Inferior parietal cortex (tissue), 1 donor: ENCODE data around the gene SLC2A9.

Source experiments
- DNase-seq: peaks from one replicate; pipeline ENCODE4 v3.0.0-alpha.2; 2016; ENCODE audit errors: extremely low spot score

SLC2A9 gene

DNA sequence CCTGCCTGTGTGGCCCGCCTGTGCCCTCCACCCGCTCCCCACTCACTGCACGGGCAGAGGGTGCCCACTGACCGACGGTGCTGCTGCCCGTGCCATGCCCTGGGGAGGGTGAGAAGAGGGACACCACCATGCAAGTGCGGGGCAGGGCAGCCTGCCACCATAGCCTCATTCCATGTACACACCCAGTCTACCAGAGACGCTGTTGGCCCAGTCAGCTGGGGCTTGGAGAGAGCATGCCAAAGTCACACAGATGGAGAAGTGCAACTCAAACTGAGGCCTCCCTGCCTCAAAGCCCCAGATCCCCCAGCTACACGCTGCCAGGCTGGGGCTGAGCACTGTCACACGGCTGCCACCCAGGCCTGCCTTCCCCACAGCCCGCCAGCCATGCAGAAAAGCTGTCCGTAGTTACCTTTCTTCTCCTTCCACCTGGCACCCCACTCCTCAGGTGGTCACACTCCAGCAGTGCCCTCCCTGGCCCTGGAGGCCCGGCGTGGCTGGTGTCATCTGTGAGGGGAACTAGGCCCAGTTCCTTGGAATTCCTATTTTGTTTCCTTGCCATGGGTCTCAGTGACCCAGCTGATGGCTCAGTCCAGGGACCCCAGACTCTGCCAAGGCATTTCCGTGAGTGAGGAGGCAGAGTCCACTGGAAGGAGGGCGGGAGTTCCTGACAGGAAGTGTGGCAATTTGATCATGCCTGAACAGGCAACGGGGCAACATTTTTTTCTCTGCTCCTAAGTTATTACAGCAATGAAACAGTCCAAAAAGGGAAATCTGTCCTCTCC lies at the start of gene SLC2A9:
Gene SLC2A9 (minus strand): TSS at position 627 of the 782 bp plus-strand sequence. CDS start 68 bp downstream, at position 559.
- no peak for DNase-seq

DNA sequence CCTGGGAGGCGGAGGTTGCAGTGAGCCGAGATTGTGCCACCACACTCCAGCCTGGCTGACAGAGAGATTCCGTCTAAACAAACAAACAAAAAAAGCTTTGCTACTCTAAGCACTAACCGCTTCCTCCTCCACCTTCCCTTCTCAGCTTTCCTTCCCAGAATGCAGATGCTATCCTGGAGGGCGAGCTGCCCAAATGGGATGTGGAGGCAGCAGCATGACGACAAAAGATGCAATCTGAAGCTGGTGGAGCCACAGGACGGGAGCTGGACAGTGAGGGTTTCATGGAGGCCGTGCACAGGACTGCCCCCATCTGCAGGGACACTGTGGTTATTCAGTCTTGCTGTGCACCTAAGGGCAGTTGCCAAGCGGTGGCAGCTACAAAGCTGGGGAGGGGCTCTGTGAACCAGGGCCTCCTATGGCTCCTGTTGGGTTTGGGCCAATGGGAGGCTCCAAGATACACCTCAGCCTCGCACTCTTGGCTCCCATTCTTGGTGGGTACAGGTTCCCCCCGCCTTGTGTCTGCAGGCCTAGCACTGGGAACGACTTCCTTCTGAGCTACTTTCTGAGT lies 47.9 kb upstream of the SLC2A9 start:
- DNase-seq, result no peak

DNA sequence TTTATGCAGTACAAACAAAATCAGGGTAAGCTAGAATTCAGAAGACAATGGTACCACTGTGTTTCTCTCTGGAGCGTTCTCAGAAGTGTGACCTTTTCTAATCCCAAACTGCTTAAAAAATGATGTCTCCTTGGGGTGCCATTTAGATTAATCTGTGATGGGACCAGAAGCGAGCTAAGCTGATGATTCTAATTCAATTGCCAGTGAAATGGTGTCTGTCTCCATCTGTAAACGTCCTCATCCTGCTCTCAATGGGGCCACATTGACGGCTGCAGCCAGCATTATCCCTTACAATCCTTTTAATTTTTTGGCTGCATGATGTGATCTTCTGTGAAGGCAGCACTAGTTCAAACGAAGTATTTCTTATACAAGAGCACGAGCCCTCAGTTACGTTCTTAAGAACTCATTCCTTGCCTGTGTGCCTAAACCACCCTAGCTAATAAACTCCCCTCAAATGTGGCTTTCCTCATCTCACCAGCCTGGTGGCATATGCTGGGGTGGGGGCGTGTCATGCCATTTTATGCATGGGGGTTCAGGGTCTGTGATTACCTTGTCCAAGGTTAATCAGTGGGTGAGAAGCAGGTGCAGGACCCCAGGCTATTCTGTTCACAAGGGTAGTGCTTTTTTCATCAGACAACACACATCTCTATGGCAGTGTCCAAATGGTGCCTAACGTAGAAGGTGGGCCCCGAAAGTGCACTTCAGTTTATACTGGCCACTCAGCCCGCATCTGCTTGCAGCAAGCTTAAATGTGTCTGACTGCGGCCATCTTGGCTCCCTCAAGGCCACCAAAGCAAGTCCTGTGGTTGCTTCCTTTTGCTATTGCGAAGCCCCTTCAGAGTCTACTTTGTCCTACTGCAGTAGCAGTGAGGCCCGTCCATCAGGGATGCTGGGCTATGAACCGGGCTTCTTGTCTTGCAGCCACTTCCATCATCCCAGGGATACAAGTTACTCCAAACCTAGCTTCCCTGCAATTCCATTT lies 45.7 kb upstream of the SLC2A9 start:
- no peak for DNase-seq

DNA sequence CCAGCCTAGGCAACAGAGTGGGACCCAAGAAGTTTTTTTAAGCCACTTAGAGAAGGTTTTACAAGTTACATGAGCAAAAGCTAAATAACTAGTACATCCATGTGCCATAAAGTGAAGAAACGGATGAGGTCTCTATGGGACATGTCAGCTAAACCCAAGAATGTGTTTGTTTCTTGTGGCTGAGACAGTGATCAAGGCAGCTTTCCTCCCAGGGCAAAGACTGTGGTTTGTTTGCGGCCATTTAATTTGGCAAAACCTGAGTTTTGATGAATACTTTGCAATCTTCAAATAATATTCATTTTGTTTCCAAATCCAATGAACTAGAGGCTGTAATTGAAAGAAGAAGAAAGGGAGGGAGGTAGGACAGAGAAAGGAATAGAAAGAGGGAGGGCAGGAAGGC lies 44.9 kb upstream of the SLC2A9 start:
- DNase-seq, result no peak

DNA sequence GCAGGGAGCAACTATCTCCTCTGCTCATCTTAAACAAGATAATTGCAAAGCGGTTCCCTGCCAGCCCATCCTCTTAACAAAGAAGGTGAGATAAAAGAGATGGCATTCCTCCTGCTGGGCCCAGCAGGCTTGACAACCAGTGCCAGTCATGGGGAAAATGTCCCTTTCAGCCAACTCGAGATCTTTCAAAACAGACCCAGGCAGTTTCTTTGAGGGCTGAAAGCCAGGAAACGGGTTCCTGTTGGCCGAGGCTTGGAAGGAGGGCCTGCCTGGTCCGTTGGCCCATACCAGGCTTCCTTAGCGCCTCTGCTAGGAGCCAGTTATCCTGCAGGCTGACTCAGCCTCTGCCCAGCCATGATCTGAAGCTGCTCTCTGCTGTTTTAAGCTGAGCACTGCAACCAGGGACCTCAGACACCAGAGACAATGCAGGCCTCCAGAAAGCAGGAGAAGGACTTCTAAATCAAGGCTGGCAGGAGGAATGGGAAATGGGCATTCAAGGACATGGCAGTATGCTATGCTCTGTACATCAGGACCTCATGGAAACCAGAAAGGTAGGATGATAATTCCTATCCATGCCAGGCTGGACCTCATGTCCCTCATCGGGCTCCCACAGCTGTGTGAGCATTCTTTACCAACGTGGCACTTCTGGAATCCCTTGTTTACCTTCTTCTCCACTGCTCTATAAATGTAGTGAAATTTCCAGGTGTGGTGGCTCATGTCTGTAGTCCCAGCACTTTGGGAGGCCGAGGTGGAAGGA lies 42.4 kb upstream of the SLC2A9 start:
- peak; percentile 82 for DNase-seq

DNA sequence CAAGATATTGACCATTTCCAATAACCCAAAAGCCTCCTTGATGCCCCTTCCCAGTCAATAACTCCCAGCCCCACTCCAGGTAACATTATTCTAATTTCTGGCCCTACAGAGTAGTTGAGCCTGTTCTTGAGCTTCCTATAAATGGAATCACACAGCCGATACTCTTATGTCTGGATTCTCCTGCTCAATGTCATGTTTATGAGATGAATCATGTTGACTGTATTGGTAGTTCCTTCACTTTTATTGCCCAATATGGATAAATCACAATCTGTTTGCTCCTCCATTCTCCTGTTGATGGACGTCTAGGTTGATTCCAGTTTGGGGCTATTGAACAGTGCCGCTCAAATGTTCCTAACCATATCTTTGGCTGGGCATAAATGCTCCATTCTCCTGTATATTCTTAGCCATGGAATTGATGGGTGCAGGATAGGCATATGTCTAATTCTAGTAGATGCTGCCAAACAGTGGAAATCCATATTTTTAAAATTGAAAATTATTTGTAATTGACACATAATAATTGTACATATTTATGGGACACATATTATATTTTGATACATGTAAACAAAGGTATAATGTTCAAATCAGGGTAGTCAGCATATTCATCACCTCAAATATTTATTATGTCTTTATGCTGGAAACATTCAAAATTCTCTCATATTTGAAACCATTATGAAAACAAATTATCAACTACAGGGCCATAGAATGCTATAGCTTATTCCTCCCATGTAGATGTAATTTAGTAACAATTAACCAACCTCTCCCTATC lies 40.5 kb upstream of the SLC2A9 start:
- DNase-seq, result no peak

DNA sequence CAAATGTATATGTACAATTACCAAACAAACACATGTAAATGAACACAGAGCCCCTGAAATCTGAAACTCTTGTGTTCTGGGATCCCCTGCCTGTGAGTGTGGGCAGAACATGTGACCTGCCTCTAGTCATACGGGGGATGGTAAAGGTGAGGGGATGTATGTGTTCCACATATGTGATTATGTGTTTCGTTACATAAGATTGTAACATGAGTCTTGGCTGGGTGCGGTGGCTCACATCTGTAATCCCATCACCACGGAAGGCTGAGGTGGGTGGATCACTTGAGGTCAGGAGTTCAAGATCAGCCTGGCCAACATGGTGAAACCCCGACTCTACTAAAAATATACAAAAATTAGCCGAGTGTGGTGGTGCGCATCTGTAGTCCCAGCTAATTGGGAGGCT lies 37.1 kb upstream of the SLC2A9 start:
- no peak for DNase-seq

DNA sequence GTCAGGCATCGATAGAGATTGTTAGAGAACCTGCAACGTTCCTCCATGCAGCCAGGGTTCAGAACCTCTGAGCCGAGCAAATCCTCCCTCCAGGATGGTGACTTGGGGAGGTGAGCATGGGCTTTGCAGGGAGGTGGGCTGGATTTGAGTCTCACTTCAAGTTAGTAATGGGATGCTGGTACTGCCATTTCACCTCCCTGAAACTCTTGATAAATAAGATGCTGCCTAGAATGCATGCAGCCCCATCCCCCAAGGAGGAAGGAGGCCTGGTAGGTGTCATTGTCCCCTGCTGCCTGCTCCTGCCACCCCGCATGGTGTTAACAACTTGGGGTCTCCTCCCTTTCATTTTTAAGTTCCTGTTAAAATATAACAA lies 35.7 kb upstream of the SLC2A9 start:
- no peak for DNase-seq

DNA sequence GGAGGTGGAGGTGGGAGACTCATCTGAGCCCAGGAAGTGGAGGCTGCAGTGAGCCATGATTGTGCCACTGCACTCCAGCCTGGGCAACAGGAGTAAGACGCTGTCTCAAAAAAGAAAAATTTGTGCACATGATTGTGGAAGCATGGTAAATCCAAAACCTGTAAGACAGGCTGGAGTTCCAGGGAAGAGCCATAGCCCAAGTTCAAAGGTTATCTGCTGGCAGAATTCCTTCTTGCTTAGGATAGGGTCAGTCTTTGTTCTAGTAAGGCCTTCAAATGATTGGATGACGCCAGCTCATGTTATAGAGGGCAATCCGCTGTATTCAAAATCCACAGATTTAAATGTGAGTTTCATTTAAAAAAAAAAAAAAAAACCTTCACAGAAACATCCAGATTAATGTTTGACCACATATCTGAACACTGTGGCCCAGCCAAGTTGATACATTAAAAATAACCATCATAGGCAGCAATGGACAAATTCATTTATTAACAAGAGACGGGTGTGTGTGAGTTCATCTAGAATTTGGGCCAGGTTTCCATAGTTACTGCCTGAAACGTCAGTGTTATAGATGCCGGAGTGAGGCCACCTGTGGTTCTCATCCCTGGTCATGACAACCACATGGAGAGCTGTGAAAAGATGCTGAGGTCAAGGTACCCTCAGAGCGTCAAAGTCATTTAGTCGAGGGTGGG lies 35.2 kb upstream of the SLC2A9 start:
- no peak for DNase-seq

DNA sequence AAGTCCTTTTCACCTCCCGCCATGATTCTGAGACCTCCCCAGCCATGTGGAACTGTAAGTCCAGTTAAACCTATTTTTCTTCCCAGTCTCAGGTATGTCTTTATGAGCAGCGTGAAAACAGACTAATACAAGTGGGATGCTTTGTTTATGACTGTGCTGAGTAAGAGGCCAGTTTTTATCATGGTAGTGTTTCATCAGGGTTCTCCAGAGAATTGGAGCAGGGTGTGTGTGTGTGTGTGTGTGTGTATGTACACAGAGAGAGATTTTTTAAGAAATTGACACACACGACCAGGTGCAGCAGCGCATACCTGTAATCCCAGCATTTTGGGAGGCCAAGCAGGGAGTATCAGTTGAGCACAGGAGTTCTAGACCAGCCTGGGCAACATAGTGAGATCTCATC lies 34.6 kb upstream of the SLC2A9 start:
- no peak for DNase-seq

DNA sequence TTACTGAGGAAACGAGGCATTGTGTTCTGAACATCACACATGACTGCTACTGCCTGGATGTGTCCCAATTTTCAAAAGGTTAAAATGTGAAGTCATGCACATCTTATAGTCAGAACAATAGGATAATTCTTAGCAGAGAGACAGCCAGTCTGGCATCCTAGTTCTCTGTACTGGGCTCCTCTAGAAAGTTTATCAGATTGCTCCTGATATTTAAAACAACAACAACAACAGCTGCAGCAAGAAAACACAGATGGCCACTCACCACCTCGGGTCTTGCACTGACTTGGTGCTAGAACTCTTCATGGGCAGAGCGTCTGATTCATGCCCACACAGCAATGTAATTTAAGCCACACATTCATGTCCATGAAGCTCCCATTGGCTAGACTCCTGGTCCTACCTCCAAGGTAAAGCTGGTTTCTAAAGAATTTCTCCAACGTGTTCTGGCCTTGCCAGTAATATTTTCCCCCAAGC lies 33.3 kb upstream of the SLC2A9 start:
- no peak for DNase-seq

DNA sequence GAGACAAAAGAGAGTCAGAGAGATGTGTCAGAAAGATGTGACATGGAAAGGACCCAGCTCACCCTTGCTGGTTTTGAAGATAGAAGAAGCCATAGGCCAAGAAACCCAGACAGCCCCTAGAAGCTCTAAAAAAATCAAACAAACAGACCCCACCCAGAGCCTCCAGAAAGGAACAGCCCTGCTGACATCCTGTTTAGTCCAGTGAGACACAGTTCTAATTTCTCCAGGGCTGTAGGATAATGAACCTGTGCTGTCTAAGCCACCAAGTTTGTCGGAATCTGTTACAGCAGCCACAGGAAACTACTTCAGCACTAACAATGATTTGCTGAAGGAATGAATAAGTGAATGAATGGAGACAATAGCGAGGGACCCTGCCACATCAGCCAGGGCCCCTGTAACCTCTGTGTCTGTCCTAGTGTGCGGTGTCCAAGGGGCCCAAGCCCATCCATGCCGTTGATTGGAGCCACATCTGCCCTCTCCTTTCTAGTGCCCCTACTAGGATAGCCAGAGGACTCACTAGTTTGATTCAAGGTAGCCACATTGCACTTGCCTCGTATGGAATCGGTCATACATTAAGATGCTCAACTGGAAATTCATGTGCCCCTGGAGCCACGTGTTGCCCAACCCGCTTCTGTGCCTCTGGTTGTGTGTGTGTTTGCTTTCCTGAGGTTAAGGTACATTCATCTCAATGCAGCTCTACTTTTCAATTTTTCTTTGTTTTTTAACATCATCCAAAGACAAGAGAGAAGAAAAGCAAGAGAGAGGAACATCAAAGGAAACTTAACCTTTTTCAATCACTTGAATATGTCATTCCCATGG lies 32.5 kb upstream of the SLC2A9 start:
- no peak for DNase-seq

DNA sequence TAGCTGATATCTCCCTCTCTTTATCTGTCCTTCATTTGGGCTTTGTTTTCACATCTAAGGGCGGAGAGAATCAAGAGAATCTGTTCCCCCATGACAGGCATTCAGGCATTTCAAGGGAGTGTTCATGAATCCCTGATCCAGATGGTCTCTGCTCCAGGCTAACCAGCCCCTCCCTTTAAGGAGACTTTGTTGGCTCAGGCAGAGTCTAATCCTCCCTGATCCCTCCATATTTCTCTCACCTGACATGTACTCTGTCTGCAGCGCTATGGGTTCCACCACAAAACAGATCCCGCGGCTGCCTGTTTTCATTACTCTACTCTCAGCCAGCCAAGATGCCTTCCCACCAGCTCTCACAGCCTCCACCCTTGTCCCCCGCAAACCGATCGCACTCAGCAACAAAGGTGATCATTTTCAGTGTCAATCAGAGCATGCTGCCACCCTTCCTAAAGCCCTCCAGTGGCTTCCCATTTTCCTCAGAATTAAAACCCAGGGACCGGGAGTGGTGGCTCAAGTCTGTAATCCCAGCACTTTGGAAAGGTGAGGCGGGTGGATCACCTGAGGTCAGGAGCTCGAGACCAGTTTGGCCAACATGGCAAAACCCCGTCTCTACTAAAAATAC lies 30.3 kb upstream of the SLC2A9 start:
- DNase-seq, result no peak

DNA sequence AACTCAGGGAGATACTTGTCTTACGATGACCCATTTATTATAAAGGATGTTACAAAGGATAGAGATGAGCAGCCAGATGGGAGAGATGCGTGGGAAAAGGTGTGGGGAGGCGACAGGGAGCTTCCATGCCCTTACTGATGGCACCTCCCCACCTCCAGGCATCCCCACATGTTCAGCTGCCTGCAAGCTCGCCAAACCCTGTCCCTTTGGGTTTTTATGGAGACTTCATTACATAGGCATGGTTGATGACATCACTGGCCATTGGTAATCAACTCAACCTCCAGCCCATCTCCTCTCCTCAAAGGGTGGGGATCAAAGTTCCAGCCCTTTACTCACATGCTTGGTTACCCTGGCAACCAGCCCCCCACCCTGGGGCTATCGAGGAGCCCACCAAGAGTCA lies 29.4 kb upstream of the SLC2A9 start:
- no peak for DNase-seq

DNA sequence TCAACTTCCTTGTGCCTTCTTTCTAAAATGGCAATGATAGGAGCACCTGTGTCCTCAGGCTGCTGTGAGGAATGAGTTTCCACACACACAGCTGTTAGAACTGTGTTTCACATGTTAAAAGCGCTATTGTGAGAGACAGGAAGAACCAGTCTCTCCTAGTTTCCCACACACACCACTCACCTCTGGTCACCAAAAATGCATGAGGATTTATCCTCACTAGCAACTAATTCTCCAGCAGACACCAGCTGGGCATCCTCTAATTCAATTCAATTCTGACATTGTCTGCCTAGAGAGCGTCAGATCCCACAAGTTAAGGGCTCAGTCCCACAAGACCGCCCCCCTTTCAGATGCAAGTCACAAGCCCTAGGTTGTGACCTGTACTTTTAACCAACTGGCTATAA lies 29.0 kb upstream of the SLC2A9 start:
- no peak for DNase-seq

DNA sequence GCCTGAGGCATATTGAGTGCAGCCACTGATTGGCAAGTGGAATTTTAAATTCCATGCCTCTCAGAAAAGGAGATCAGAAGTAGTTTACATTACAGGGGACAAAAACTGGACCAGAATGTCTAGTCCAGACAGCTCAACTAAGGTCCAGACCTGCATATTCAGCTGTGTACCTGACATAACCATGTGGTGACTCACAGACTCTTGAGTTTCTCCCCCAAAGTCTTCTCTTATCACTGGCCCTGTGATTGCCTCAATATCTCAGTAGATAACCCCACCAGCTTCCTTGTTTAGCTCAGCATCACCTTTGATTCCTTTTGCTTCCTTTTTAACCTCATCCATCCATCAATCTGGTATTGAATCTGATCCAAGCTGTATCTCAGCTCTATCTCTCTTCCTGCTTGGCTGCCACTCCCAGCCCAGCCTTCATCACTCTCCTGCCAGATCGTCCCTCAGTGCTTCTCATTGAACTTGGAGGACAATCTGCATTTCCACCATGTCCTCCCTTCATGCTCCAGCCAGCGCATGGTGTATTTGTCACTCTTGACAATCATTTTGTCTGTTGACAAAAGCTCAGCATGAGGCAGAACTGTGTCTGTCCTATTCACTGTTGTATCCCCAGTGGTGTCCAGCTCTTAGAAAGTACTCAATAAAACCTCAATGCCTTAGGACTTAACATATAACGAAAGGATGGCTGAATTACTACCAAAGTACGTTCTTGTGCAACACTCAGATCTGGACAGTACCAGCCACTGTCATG lies 27.8 kb upstream of the SLC2A9 start:
- DNase-seq, result no peak

DNA sequence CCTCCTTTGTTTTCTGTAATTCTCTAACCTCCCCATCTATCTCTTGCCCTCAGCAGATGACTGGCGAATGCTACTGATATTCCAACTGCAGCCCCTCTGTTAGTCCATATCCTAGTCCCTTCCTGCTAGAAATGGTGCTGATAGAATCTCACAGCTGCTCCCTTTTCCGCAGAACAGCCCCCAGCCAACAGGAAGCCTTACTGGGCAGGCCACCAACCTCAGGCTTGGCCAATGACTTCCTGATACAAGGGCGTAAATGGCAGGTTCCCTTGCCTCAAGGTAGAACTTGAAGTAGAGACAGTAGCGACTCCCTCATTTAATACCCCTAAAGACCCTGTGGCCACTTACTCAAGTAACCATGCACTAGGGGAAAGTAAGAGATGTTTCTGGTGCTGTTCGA lies 26.7 kb upstream of the SLC2A9 start:
- DNase-seq, result no peak

DNA sequence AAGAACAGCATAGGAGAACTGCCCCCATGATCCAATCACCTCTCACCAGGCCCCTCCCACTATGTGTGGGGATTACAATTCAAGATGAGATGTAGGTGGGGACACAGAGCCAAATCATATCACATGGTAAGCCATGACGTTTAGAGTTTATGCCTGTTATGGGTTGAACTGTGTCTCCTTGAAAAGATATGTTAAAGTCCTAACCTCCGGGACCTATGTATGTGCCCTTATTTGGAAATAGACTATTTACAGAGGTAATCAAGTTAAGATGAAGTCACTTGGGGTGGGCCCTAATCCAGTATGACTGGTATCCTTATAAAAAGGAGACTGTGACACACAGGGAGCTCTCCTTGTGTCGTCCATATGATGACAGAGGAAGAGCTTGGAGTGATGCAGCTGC lies 25.2 kb upstream of the SLC2A9 start:
- no peak for DNase-seq
